Measurements from ENCODE around the gene DHRS7C.

DNA sequence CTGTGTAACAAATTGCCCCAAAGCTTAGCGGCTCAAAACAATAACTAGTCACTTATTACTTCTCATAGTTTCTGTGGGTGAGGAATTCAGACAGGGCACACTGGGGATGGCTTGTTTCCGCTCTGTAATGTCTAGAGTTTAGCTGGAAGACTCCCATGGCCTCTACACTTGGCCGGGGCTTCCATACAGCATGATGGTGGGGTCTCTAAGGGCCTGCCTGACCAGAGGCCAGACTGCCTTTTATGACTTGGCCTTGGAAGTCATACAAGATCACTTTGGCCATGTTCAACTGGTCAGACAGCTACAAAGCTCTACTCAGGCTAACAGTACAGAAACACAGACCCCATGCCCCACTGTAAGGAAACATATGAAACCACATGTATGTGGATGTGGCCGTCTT, 42.5 kb upstream of the DHRS7C start:
- TF ChIP-seq, protein P1, sequence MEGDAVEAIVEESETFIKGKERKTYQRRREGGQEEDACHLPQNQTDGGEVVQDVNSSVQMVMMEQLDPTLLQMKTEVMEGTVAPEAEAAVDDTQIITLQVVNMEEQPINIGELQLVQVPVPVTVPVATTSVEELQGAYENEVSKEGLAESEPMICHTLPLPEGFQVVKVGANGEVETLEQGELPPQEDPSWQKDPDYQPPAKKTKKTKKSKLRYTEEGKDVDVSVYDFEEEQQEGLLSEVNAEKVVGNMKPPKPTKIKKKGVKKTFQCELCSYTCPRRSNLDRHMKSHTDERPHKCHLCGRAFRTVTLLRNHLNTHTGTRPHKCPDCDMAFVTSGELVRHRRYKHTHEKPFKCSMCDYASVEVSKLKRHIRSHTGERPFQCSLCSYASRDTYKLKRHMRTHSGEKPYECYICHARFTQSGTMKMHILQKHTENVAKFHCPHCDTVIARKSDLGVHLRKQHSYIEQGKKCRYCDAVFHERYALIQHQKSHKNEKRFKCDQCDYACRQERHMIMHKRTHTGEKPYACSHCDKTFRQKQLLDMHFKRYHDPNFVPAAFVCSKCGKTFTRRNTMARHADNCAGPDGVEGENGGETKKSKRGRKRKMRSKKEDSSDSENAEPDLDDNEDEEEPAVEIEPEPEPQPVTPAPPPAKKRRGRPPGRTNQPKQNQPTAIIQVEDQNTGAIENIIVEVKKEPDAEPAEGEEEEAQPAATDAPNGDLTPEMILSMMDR (conservative IDR thresholded peaks at IDR 0.05 in 1 of 2, IDR thresholded peaks at IDR 0.05 in 1 of 2; ENCODE audit: extremely low read depth in 1 of 2, insufficient read depth in 1 of 2, low read depth in 1 of 2, low read length in 2 of 2): no peak
- no peak for TF ChIP-seq EZH2 (IDR thresholded peaks at IDR 0.05; ENCODE audit: borderline replicate concordance, low read length)
